C4-2B (cell line): Measurements from ENCODE around the gene AKT1S1.

Experiments
- H3K27ac ChIP-seq: fragments of 450-650 bp; 2 replicates; pipeline ENCODE4 v1.5.1; 2017
- CTCF ChIP-seq: fragments of 450-650 bp; conservative IDR thresholded peaks from 2 replicates; pipeline ENCODE4 v1.5.1; 2017; ENCODE audit warnings: mild to moderate bottlenecking
- ZFX ChIP-seq: fragments of 450-650 bp; IDR thresholded peaks from 2 replicates; pipeline ENCODE4 v1.6.1; 2017

The AKT1S1 gene

GRCh38 chr19:49921871-49922795 lies 45.0 kb upstream of the AKT1S1 start:
- H3K27ac ChIP-seq, result no peak overlapping the region
- no peak for TF ChIP-seq ZFX
- no peak for TF ChIP-seq CTCF

- H3K27ac ChIP-seq, result no peak overlapping the region
- TF ChIP-seq CTCF, result no peak
- TF ChIP-seq ZFX, result no peak
These were observed 43.6 kb upstream of the AKT1S1 start for GRCh38 chr19:49920624-49921363.

GRCh38 chr19:49918089-49918488 lies 40.9 kb upstream of the AKT1S1 start:
- no peak overlapping the region for H3K27ac ChIP-seq
- TF ChIP-seq ZFX, result no peak

GRCh38 chr19:49916839-49917733 lies 39.9 kb upstream of the AKT1S1 start:
- no peak overlapping the region for H3K27ac ChIP-seq
- TF ChIP-seq CTCF (no peak), ZFX (no peak)

- H3K27ac ChIP-seq, result no peak overlapping the region
- no peak for TF ChIP-seq CTCF
- no peak for TF ChIP-seq ZFX
These were observed 38.1 kb upstream of the AKT1S1 start for GRCh38 chr19:49915271-49915670.

- TF ChIP-seq CTCF (no peak), ZFX (no peak)
- H3K27ac ChIP-seq, result no peak overlapping the region
These were observed 36.6 kb upstream of the AKT1S1 start for GRCh38 chr19:49913720-49914119.

GRCh38 chr19:49912965-49913685 lies 36.0 kb upstream of the AKT1S1 start:
- no peak overlapping the region for H3K27ac ChIP-seq
- TF ChIP-seq ZFX, result no peak
- no peak for TF ChIP-seq CTCF
